GM18951 (cell line): Measurements from ENCODE around the gene CALU.
A peak's percentile ranks its signal among the peaks of the same experiment; 100 is the strongest.

ENCODE experiments used
- POLR2A ChIP-seq: IDR thresholded peaks from 4 replicates; pipeline ENCODE4 v1.6.1; 2011; ENCODE audit warnings: mild to moderate bottlenecking; ENCODE audit not compliant: insufficient read length, insufficient read depth; ENCODE audit errors: extremely low read depth
- in situ Hi-C: fragments of 300-500 bp; cut with MboI; formaldehyde crosslinking; loops from one replicate; pipeline ENCODE4 v1.12.0; 2022; ENCODE audit warnings: low sequenced_read_pairs, mixed read lengths, inconsistent platforms; ENCODE audit not compliant: unreplicated experiment

The CALU gene

DNA sequence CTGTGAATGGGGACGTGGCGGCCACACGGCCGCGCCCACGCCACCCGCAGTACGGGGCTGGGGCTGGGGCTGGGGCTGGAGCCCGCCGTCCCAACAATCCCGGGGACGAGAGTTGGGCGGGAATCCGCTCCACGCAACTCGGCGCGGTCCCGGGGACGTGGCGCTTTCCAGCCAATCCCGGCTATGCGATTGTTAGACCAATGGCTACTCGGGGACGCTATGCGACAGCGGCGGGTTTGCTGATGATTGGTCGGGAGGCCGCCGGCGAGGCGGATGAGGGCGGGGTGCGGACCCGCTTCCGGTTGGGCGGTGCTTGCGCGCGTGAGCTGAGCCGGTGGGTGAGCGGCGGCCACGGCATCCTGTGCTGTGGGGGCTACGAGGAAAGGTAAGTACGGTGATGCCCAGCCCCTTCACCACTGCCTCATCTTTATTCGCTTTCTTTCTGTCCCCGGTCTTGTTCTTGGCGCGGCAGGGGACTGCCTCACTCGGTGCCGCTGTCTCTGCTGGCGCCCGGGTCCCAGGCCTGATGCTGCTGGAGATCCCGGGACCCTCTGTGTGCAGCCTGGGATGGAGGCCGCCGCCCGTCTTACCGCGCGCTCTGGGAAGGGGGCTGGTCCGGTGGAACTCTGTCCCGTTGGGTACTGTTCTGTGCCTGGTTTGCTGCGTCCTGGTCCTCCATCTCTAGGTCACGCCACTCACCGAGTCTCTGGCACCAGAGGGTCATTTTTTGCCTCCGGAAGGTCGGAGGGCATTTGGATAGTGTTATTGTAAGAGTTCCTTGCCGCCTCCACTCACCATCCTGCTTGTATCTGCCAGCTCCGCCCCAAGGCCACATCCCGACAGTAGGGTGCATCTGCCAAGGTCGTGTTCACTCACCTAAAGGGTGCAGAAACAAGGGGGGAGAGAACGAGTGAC lies at the start of gene CALU:
Gene CALU, plus strand, starts transcription at position 312 of the 915 bp plus-strand sequence. CDS start 9,225 bp downstream, outside the sequence.
- TF ChIP-seq POLR2A = peak; percentile 92
- in situ Hi-C loops = no loop called here

DNA sequence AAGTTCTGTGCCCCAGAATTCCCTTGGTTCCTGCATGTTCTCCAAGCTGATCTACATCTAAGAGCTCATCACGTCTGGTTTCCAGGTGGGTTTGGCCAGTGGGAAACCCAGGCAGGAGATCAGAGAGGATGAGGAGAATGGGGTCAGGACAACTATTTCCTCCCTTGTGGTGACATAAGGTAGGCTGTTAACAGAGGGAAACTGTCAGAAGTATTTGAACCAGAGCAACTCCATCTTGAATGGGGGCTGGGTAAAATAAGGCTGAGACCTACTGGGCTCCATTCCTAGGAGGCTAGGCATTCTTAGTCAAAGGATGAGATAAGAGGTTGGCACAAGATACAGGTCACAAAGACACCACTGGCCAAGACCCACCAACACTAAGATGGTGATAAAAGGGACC lies 47.9 kb upstream of the CALU start:
- in situ Hi-C loops = no loop called here

DNA sequence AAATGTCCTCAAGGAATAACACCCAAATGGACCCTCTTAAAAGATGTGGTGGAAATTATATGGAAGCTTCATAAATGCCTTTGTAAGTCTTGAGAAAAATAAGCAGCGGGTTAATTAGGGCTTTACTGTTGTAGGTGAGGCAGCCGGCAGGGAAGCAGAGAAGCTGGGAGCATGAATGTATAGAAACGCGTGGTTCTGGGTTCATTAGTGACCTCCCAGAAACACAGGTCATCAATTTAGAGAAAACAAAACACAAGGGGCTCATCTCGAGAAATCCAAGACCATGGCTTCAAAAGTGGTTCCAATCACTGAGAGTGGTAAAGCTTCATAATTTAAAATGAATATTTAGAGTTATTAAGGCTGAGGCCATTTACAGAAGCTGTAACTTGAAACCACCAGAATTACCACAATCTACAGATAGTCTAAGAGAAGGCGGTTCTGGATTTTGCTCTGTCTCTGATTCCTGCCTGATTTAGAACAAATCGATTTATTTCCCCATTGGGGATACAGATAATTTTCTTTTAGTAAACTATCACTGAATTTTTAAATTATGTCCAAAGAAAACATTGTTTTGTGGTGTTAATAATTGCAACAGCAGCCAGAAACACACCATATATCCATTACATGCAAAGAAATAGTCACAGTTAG lies 46.4 kb upstream of the CALU start:
- in situ Hi-C loops = no loop called here
- no peak for TF ChIP-seq POLR2A

More for the DNA sequence above, 47.9 kb upstream of the CALU start:
- TF ChIP-seq POLR2A = no peak

DNA sequence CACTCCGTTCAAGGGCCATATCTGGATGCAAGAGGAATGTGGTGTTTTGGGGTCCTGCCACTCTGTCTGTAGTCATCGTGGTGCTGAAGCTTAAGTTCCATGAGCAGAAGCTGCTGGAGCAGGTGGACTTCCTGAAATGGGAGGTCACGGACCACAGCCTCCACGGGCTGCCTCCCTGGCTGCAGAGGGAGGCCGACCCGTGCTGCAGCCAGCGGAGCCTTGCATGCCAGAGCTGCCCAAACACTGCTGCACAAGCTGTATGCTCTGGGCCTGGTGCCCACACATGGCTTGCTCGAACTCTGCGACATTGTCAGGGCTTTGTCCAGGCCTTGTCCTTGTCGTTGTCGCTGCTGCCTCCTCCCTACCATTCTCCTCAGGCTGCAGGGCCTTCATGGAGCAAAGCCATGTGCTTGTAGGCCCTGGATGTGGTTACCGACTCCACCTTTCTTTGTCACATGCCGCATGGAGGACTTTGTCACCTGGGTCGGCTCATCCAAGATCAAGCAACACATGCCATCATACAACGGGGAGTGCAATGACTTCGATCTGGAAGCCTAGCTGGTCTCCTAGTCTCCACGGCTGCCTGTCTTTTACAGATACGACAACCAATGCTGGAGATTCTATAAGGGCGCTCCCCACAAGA lies 45.7 kb upstream of the CALU start:
- in situ Hi-C loops = no loop called here
- TF ChIP-seq POLR2A = no peak

DNA sequence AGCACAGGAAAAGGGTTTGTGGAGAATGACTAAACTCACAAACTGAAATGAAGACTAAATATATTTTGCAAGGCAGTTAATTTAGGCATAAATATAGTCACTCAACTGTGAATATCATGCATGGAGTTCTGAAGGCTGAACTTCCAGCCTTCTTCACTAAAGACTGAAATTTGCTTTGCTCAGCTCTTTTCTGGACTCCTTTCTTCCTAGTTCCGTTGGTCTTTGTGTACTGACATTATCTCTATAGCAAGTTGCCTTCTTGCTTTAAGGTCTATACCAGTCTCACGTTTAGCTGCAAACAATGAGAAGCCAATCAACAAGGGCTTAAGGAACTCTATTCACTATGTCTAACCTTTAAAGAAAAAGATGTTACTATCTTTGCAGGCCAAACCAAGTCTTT lies 44.4 kb upstream of the CALU start:
- in situ Hi-C loops = no loop called here
- no peak for TF ChIP-seq POLR2A

- no peak for TF ChIP-seq POLR2A
- in situ Hi-C loops = no loop called here
Measured at GRCh38 chr7:128697302-128697905, 41.8 kb upstream of the CALU start.

- in situ Hi-C loops = no loop called here
- no peak for TF ChIP-seq POLR2A
Measured at GRCh38 chr7:128699196-128699712, 39.9 kb upstream of the CALU start.

DNA sequence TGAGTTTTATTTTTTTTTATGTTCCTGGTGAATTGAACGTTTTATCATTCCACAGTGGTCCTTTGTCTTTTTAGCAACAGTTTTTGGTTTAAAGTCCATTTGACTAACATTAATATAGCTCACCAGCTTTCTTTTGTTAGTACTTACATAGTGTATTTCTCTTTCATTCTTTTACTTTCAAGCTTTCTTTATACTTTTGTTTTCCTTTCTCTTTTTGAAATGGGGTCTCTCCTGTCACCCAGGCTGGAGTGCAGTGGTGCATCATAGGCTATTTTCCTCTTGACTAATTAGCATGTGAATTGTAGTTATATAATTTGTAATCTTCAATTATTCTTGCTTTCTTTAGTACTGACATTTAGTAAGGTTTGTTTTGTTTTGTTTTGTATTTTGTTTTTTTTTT lies 39.3 kb upstream of the CALU start:
- no peak for TF ChIP-seq POLR2A
- in situ Hi-C loops = no loop called here

DNA sequence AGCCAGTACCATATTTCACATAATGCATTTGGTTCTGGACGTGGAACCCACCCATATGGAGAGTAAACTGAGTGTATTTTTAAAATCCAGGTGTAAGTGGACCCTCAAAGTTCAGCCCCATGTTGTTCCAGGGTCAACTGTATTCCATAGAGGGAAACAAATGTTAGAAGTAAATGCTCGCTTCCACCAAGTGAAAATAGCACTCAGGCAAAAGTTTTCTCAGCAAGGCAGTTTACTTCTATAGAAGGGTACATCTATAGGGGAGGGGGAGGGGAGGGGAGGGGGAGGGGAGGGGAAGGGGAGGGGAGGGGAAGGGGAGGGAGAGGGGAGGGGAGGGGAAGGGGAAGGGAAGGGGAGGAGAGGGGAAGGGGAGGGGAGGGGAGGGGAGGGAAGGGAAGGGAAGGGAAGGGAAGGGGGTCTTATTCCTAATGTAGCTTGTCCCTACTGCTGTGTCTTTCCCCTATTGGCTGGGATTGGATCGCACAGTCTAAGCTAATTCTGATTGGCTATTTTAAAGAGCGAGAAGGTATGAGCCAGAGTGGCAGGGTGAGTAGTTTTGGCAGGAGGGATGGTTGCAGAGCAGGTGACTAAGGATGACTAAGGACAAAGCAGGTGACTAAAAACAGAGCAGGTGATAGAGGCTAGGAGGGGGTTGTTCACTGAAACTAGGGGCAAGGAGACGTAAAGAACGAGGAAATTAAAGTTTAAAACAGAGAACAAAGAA lies 37.9 kb upstream of the CALU start:
- no peak for TF ChIP-seq POLR2A
- in situ Hi-C loops = no loop called here

DNA sequence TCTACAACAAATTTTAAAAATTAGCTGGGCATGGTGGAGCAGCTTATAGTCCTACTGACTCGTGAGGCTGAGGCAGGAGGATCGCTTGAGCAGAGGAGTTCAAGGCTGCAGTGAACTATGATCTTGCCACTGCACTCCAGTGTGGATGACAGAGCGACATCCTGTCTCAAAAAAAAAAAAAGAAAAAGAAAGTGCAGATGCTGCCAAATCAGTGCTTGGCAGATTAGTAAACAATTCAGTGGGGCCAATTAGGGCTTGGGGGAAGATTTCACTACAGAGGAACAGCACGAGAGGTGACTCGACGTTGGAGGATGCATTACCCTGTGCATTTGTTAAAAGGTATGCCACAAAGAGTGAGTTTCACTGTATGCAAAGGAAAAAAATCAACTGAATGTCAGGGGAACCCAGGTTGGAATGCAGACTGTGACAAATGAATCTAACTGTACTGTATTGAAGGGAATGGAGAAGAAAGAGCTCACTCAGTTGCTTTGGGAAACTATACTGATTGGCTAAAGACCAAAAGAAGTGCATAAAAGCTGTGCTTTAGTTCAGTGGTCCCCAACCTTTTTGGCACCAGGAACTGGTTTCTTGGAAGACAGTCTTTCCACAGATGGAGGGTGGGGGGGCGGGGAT lies 35.4 kb upstream of the CALU start:
- no peak for TF ChIP-seq POLR2A
- in situ Hi-C loops = no loop called here

GRCh38 chr7:128705891-128706333 lies 33.2 kb upstream of the CALU start:
- in situ Hi-C loops = no loop called here
- TF ChIP-seq POLR2A = no peak

DNA sequence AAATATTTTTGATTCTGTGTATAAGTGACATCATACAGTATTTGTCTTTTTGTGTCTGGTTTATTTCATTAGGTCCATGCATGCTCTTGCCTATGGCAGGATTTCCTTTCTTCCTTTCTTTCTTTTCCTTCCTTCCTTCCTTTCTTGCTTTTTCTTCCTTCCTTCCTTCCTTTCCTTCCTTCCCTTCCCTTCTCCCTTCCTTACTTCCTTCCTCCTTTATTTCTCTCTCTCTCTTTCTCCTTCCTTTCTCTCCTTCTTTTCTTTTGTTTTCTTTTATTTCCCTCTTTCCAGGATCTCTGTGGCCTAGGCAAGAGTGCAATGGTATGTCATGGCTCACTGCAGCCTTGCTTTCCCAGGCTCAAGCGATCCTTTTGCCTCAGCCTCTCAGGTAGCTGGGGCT lies 31.4 kb upstream of the CALU start:
- no peak for TF ChIP-seq POLR2A
- in situ Hi-C loops = no loop called here

GRCh38 chr7:128708235-128708634 lies 30.9 kb upstream of the CALU start:
- TF ChIP-seq POLR2A = no peak
- in situ Hi-C loops = no loop called here
